GM20431 (cell line): ENCODE results near the gene CORO1C.

Experiments
- in situ Hi-C: fragments of 300-500 bp; cut with MseI, MboI; formaldehyde crosslinking; loops from one replicate; pipeline ENCODE4 v1.15.0; 2020; ENCODE audit warnings: low sequenced_read_pairs; ENCODE audit not compliant: unreplicated experiment

Gene CORO1C

DNA sequence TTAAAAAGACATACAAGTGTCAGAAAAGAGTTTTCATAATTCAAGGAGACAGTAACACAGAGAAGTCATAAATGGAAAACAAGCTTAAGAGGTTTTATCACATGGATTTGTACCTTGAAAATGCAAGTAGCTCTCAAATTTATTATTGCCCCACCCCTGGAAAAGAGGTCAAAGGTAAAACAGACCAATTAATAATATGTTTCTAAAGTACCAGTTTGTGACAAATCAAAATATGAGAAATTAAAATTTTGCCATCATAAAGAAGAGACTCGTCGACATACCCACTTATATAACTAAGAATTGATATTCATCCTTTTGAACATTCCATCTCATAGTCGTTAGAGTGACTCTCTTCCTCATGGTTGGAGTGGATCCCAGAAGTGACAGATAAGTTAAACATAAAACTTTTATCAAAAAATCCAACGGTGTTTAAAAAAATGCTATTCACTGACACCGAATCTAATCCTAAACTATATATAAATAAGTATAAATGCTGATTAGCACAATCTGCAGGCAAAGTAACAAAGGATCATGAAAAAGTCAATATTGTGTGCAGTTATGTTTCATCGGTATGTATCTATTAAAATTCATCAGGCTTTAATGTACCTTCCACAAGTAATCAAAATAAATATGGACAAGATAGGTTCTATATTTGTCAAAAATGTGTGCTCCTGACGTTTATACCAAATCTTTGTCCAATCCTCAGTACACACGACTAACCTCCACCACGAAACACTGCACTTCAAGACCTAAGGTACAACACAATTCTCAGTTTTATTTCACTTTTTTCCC lies 2.3 kb downstream of the CORO1C start:
- in situ Hi-C loops, result no loop called here

DNA sequence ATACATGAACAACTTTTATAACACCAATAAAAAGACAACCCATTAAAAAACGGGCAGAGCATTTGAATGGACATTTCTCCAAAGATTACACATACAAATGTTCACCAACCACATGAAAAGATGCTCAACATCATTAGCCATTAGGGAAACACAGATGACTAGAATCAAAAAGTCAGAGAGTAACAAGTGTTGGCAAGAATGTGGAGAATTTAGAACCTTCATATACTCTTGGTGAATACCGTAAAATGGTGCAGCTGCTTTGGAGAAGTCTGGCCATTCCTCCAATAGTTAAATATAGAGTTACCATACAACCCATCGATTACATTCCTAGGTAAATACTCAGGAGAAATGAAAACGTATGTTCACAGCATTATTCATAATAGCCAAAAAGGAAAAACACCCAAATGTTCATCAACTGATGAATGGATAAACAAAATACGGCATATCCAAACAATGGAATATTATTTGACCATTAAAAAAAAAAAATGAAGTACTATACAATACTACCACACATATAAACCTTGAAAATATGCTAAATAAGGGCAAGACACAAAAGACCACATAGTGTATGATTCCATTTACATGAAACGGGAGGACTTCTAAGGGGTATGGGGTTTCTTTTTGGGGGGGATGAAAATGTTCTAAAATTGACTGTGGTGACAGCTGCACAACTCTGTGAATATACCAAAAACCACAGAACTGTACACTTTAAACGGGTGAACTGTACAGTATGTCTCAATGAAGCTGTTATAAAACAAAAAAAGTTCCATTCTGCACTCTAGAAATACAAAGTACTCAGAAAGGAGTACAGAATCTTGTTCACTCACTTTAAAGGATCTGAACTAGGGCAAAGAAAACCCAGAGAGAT lies 3.2 kb downstream of the CORO1C start:
- in situ Hi-C loops, result no loop called here

- in situ Hi-C loops, result no loop called here
These were observed 4.2 kb downstream of the CORO1C start for GRCh38 chr12:108727161-108727560.

- in situ Hi-C loops, result no loop called here
These were observed 6.5 kb downstream of the CORO1C start for GRCh38 chr12:108724890-108725151.

- in situ Hi-C loops, result no loop called here
These were observed 7.0 kb downstream of the CORO1C start for GRCh38 chr12:108724054-108724889.

- in situ Hi-C loops, result no loop called here
These were observed 8.1 kb downstream of the CORO1C start for GRCh38 chr12:108722992-108723766.

- in situ Hi-C loops, result no loop called here
These were observed 8.9 kb downstream of the CORO1C start for GRCh38 chr12:108722463-108722862.

DNA sequence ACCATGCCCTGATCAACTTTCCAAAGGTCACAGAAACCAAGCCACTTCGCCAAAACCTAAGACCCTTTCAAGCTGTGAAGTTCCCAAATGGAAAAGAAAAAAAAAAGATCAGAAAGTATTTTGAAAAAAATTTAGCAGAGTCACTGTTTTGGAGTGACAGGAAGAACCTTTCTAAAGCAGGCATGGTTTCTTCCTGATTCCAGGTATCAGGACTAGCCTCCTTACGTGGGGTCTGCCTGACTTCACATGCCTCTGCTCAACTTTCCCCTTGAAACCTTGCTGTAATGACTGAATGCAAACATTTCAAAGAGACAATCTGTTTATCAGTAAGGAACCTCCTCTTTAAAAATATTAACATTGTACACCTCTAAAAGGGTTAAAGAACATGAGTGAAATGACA lies 9.5 kb downstream of the CORO1C start:
- in situ Hi-C loops, result no loop called here

DNA sequence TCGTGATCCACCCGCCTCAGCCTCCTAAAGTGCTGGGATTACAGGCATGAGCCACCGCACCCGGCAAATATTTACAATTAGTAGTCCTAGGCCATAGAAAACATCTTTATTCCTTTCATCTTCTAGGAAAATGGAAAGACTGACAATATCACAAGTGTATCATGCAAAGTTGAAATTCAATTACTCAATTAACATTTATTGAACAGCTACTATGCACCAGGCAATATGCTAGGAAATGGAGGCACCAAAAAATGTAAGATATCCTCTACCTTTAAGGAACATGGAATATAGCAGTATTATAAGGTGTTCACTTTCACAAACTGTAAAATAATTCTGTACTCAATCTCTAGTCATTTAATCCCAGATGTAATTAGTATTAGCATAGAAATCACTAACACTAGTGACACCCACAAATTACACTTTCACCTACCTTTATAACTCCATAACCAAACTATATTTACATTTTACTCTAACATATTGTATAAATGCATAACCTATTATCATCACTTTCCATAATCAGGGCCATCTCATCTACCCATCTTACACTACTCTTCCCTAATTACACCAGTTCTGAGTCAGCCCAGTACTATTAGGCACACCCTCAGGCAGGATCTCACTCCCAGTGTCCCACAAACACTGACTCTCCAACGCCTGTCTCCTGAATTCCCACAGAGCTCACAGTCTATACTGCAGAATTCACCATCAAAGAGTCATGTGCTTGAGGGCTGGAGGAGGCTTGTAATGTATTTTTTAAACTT lies 10.4 kb downstream of the CORO1C start:
- in situ Hi-C loops, result no loop called here

- in situ Hi-C loops, result no loop called here
These were observed 14.1 kb downstream of the CORO1C start for GRCh38 chr12:108717243-108717642.

GRCh38 chr12:108714866-108715265 lies 16.5 kb downstream of the CORO1C start:
- in situ Hi-C loops, result no loop called here

GRCh38 chr12:108713471-108713870 lies 17.8 kb downstream of the CORO1C start:
- in situ Hi-C loops, result no loop called here

- in situ Hi-C loops, result no loop called here
These were observed 18.5 kb downstream of the CORO1C start for GRCh38 chr12:108712925-108713203.

- in situ Hi-C loops, result no loop called here
These were observed 19.0 kb downstream of the CORO1C start for GRCh38 chr12:108712165-108712924.

- in situ Hi-C loops, result no loop called here
These were observed 19.7 kb downstream of the CORO1C start for GRCh38 chr12:108711489-108712164.

- in situ Hi-C loops, result no loop called here
These were observed 21.6 kb downstream of the CORO1C start for GRCh38 chr12:108709697-108710096.

- in situ Hi-C loops, result no loop called here
These were observed 26.8 kb downstream of the CORO1C start for GRCh38 chr12:108704527-108704926.

GRCh38 chr12:108702595-108703320 lies 28.6 kb downstream of the CORO1C start:
- in situ Hi-C loops, result no loop called here
